Liver (tissue), 9 donors: ENCODE results near the gene IRF2BP2. TPM values are rescaled to one million over a fixed set of nuclear protein-coding genes. Genes with fewer than 3 reads are reported as not detected.

Source experiments
- DNase-seq: peaks from one replicate; pipeline ENCODE4 v3.0.0-alpha.2; 2017; ENCODE audit warnings: low spot score
- H3K27ac ChIP-seq, 2 donors: one replicate each; pipeline ENCODE4 v1.7.0; 2013; ENCODE audit warnings: inconsistent platforms in 2 of 2, low read length in 2 of 2, control low read depth in 1 of 2, low read depth in 1 of 2, mild to moderate bottlenecking in 1 of 2
- H3K27me3 ChIP-seq, 4 donors: one replicate each; pipeline versions ENCODE4 v1.6.1 to v1.7.0; 2013; ENCODE audit warnings: low read length in 3 of 4, inconsistent platforms in 1 of 4, mild to moderate bottlenecking in 1 of 4, moderate library complexity in 1 of 4; ENCODE audit not compliant: control insufficient read depth in 4 of 4, insufficient read depth in 4 of 4
- H3K36me3 ChIP-seq, 4 donors: one replicate each; pipeline versions ENCODE4 v1.6.1 to v1.7.0; 2013; ENCODE audit warnings: low read length in 3 of 4, mild to moderate bottlenecking in 3 of 4, low read depth in 1 of 4, moderate library complexity in 1 of 4; ENCODE audit not compliant: control insufficient read depth in 4 of 4, insufficient read depth in 3 of 4
- H3K4me1 ChIP-seq, 4 donors: one replicate each; pipeline versions ENCODE4 v1.6.1 to v1.7.0; 2013; ENCODE audit warnings: low read length in 3 of 4, mild to moderate bottlenecking in 3 of 4, moderate library complexity in 1 of 4; ENCODE audit not compliant: control insufficient read depth in 4 of 4, insufficient read depth in 4 of 4
- H3K4me3 ChIP-seq, 3 donors: one replicate each; pipeline versions ENCODE4 v1.6.1 to v1.7.0; 2013; ENCODE audit warnings: low read length in 3 of 3, control low read depth in 1 of 3, low read depth in 1 of 3, mild to moderate bottlenecking in 1 of 3
- H3K9ac ChIP-seq, 2 donors: one replicate each; pipeline ENCODE4 v1.7.0; 2013; ENCODE audit warnings: low read length in 2 of 2, mild to moderate bottlenecking in 2 of 2, moderate library complexity in 2 of 2, control low read depth in 1 of 2, low read depth in 1 of 2
- H3K9me3 ChIP-seq, 4 donors: one replicate each; pipeline versions ENCODE4 v1.6.1 to v1.7.0; 2013; ENCODE audit warnings: low read length in 3 of 4; ENCODE audit not compliant: control insufficient read depth in 4 of 4
- EGR1 ChIP-seq, 2 donors: IDR thresholded peaks; 2 replicates each; pipeline ENCODE4 v1.6.1; 2016 to 2018; ENCODE audit warnings: antibody characterized with exemption in 2 of 2, low read depth in 2 of 2
- FOXA1 ChIP-seq: IDR thresholded peaks from 2 replicates; pipeline ENCODE4 v1.6.1; 2016; ENCODE audit warnings: antibody characterized with exemption
- FOXA2 ChIP-seq: IDR thresholded peaks from 2 replicates; pipeline ENCODE4 v1.6.1; 2016; ENCODE audit warnings: antibody characterized with exemption
- GABPA ChIP-seq, 2 donors: IDR thresholded peaks in 1 of 2; conservative IDR thresholded peaks in 1 of 2; 2 replicates each; pipeline ENCODE4 v1.6.1; 2016; ENCODE audit warnings: antibody characterized with exemption in 2 of 2, mild to moderate bottlenecking in 1 of 2, moderate library complexity in 1 of 2
- HNF4A ChIP-seq, 2 donors: conservative IDR thresholded peaks; 2 replicates each; pipeline ENCODE4 v1.6.1; 2016; ENCODE audit warnings: antibody characterized with exemption in 2 of 2, mild to moderate bottlenecking in 2 of 2
- HNF4G ChIP-seq: IDR thresholded peaks from 2 replicates; pipeline ENCODE4 v1.6.1; 2016; ENCODE audit warnings: antibody characterized with exemption
- JUND ChIP-seq, 2 donors: IDR thresholded peaks; 2 replicates each; pipeline ENCODE4 v1.6.1; 2016; ENCODE audit warnings: antibody characterized with exemption in 2 of 2
- NR2F2 ChIP-seq: IDR thresholded peaks from 2 replicates; pipeline ENCODE4 v1.6.1; 2016; ENCODE audit warnings: antibody characterized with exemption
- RAD21 ChIP-seq, 2 donors: IDR thresholded peaks; 2 replicates each; pipeline ENCODE4 v1.6.1; 2016; ENCODE audit warnings: antibody characterized with exemption in 2 of 2, mild to moderate bottlenecking in 2 of 2
- RXRA ChIP-seq, 2 donors: IDR thresholded peaks; 2 replicates each; pipeline ENCODE4 v1.6.1; 2017 to 2018; ENCODE audit warnings: antibody characterized with exemption in 2 of 2, mild to moderate bottlenecking in 1 of 2
- SP1 ChIP-seq: IDR thresholded peaks from 2 replicates; pipeline ENCODE4 v1.6.1; 2018; ENCODE audit warnings: antibody characterized with exemption, mild to moderate bottlenecking
- TAF1 ChIP-seq: conservative IDR thresholded peaks from 2 replicates; pipeline ENCODE4 v1.6.1; 2016; ENCODE audit warnings: antibody characterized with exemption, mild to moderate bottlenecking
- YY1 ChIP-seq: IDR thresholded peaks from 2 replicates; pipeline ENCODE4 v1.6.1; 2016; ENCODE audit warnings: antibody characterized with exemption, mild to moderate bottlenecking
- WGBS: extraction: QIAGEN DNeasy Blood & Tissue Kit; methylation state at CpG from one replicate; pipeline ENCODE4 v1.1.7; 2013; 5-methylcytosine and 5-hydroxymethylcytosine counted together
- polyA plus RNA-seq, 2 donors: library from polyadenylated mRNA; stranded (reverse) in 1 of 2; unstranded in 1 of 2; fragments of 200-250 nt in 1 of 2; fragments of >200 nt in 1 of 2; fragmentation: Nextera tagmentation in 1 of 2; extraction: Ambion mirVana in 1 of 2; gene quantifications; one replicate each; pipeline versions ENCODE4 v1.2.1 to v1.2.3, GENCODE V29; 2013 to 2015
- total RNA-seq, 2 donors: library from RNA; depleted of rRNA; stranded (reverse); fragments of >200 nt; gene quantifications; one replicate each; pipeline ENCODE4 v1.2.3, GENCODE V29; 2014
- TF ChIP-seq, protein P1 (sequence below): IDR thresholded peaks from 2 replicates; pipeline ENCODE4 v1.6.1; 2016; ENCODE audit warnings: antibody characterized with exemption, mild to moderate bottlenecking
- TF ChIP-seq, protein P2 (sequence below): IDR thresholded peaks from 2 replicates; pipeline ENCODE4 v1.6.1; 2016; ENCODE audit warnings: antibody characterized with exemption
- TF ChIP-seq, protein P3 (sequence below): IDR thresholded peaks from 2 replicates; pipeline ENCODE4 v1.6.1; 2016; ENCODE audit warnings: antibody characterized with exemption
- TF ChIP-seq, protein P4 (sequence below): fragments of 150-350 bp; IDR thresholded peaks from 2 replicates; pipeline ENCODE4 v1.5.1; 2017; ENCODE audit warnings: improper control_type of control experiment, low read depth, low read length; ENCODE audit not compliant: missing input control
- donor health status: healthy.
- donor health status: healthy.
- donor health status: healthy.
- donor health status: healthy.
- donor health status: healthy.

The IRF2BP2 gene
- total and polyA plus RNA-seq, 4 donors = 22.2 to 48.2 (median 35.4) TPM

DNA sequence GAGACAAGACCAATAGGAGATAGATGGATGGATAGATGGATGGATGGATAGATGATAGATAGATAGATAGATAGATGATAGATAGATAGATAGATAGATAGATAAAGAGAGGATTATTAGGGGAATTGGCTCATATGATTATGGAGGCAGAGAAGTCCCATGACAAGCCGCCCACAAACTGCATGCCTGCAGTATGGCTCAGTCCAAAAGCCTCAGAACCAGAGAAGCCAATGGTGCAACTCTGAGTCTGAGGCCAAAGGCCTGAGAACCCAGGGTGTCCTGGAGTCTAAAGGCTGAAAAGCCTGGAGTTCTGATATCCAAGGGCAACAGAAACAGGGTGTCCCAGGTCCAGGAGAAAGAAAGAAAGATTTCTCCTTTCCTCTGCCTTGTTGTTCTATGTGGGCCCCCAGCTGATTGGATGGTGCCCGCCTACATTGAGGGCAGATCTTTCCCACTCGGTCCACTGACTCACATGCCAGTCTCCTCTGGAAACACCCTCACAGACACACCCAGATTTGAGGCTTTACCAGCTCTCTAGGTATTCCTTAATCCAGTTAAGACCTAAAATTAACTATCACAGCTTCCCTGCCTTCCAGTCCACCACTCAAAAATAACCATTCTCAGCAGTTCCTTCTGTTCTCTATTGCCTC is 39.6 kb upstream of the IRF2BP2 start:
- no peak for DNase-seq
- no peaks in the 10 kb centered on the region for H3K9me3 ChIP-seq
- no peak overlapping the region for H3K9ac ChIP-seq
- no peak overlapping the region for H3K27ac ChIP-seq
- no peaks in the 10 kb centered on the region for H3K36me3 ChIP-seq
- no peak overlapping the region for H3K4me3 ChIP-seq
- no peaks in the 10 kb centered on the region for H3K27me3 ChIP-seq
- TF ChIP-seq, protein P1, sequence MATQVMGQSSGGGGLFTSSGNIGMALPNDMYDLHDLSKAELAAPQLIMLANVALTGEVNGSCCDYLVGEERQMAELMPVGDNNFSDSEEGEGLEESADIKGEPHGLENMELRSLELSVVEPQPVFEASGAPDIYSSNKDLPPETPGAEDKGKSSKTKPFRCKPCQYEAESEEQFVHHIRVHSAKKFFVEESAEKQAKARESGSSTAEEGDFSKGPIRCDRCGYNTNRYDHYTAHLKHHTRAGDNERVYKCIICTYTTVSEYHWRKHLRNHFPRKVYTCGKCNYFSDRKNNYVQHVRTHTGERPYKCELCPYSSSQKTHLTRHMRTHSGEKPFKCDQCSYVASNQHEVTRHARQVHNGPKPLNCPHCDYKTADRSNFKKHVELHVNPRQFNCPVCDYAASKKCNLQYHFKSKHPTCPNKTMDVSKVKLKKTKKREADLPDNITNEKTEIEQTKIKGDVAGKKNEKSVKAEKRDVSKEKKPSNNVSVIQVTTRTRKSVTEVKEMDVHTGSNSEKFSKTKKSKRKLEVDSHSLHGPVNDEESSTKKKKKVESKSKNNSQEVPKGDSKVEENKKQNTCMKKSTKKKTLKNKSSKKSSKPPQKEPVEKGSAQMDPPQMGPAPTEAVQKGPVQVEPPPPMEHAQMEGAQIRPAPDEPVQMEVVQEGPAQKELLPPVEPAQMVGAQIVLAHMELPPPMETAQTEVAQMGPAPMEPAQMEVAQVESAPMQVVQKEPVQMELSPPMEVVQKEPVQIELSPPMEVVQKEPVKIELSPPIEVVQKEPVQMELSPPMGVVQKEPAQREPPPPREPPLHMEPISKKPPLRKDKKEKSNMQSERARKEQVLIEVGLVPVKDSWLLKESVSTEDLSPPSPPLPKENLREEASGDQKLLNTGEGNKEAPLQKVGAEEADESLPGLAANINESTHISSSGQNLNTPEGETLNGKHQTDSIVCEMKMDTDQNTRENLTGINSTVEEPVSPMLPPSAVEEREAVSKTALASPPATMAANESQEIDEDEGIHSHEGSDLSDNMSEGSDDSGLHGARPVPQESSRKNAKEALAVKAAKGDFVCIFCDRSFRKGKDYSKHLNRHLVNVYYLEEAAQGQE = no peak
- TF ChIP-seq RAD21 (IDR thresholded peaks at IDR 0.05) = no peak
- TF ChIP-seq, protein P2, sequence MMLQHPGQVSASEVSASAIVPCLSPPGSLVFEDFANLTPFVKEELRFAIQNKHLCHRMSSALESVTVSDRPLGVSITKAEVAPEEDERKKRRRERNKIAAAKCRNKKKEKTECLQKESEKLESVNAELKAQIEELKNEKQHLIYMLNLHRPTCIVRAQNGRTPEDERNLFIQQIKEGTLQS = no peak
- no peak for TF ChIP-seq HNF4A (conservative IDR thresholded peaks at IDR 0.05)
- no peak for TF ChIP-seq RXRA (IDR thresholded peaks at IDR 0.05)
- no peak for TF ChIP-seq NR2F2
- no peak for TF ChIP-seq YY1
- TF ChIP-seq, protein P3, sequence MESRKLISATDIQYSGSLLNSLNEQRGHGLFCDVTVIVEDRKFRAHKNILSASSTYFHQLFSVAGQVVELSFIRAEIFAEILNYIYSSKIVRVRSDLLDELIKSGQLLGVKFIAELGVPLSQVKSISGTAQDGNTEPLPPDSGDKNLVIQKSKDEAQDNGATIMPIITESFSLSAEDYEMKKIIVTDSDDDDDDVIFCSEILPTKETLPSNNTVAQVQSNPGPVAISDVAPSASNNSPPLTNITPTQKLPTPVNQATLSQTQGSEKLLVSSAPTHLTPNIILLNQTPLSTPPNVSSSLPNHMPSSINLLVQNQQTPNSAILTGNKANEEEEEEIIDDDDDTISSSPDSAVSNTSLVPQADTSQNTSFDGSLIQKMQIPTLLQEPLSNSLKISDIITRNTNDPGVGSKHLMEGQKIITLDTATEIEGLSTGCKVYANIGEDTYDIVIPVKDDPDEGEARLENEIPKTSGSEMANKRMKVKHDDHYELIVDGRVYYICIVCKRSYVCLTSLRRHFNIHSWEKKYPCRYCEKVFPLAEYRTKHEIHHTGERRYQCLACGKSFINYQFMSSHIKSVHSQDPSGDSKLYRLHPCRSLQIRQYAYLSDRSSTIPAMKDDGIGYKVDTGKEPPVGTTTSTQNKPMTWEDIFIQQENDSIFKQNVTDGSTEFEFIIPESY = no peak
- TF ChIP-seq FOXA2 = no peak
- TF ChIP-seq JUND (IDR thresholded peaks at IDR 0.05) = no peak
- no peak for TF ChIP-seq GABPA (IDR thresholded peaks at IDR 0.05 in 1 of 2, conservative IDR thresholded peaks at IDR 0.05 in 1 of 2)
- TF ChIP-seq EGR1 (IDR thresholded peaks at IDR 0.05; ENCODE audit: low read depth in 2 of 2) = no peak
- TF ChIP-seq SP1 = no peak
- TF ChIP-seq, protein P4, sequence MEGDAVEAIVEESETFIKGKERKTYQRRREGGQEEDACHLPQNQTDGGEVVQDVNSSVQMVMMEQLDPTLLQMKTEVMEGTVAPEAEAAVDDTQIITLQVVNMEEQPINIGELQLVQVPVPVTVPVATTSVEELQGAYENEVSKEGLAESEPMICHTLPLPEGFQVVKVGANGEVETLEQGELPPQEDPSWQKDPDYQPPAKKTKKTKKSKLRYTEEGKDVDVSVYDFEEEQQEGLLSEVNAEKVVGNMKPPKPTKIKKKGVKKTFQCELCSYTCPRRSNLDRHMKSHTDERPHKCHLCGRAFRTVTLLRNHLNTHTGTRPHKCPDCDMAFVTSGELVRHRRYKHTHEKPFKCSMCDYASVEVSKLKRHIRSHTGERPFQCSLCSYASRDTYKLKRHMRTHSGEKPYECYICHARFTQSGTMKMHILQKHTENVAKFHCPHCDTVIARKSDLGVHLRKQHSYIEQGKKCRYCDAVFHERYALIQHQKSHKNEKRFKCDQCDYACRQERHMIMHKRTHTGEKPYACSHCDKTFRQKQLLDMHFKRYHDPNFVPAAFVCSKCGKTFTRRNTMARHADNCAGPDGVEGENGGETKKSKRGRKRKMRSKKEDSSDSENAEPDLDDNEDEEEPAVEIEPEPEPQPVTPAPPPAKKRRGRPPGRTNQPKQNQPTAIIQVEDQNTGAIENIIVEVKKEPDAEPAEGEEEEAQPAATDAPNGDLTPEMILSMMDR = no peak
- peaks cover 0 to 14% (median 6%) of the 10 kb centered on the region in 4 donors for H3K4me1 ChIP-seq
- WGBS = 77% methylated on average over 3 of the region's 3 CpGs

DNA sequence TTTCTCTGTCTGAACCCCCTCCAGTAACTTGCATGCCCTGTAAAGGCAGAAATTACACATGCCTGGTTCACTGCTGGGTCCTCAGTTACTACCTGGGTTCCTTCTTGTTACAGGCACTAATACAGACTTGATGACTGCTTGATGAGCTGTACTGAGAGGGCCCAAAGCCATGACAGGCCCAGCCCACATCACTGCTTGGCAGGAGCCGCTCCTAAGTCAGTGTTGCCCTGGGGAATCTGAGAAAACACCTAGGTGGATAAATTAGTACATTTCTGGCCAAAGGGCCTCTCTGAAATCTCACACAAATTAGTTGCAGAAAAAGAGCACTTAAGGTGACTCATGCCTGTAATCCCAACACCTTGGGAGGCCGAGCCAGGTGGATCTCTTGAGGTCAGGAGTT is 37.8 kb upstream of the IRF2BP2 start:
- no peak for DNase-seq
- no peaks in the 10 kb centered on the region for H3K27me3 ChIP-seq
- no peak overlapping the region for H3K9ac ChIP-seq
- no peaks in the 10 kb centered on the region for H3K36me3 ChIP-seq
- H3K4me3 ChIP-seq = no peak overlapping the region
- H3K9me3 ChIP-seq = no peaks in the 10 kb centered on the region
- WGBS = 90% methylated on average over 2 of the region's 2 CpGs
- H3K27ac ChIP-seq = no peak overlapping the region
- peaks cover 0 to 17% (median 11%) of the 10 kb centered on the region in 4 donors for H3K4me1 ChIP-seq
- no peak for TF ChIP-seq SP1
- no peak for TF ChIP-seq NR2F2
- no peak for TF ChIP-seq YY1
- TF ChIP-seq, protein P1 = no peak
- TF ChIP-seq RAD21 (IDR thresholded peaks at IDR 0.05) = no peak
- TF ChIP-seq, protein P2 = no peak
- no peak for TF ChIP-seq RXRA (IDR thresholded peaks at IDR 0.05)
- TF ChIP-seq HNF4G = no peak
- no peak for TF ChIP-seq FOXA1
- no peak for TF ChIP-seq FOXA2
- TF ChIP-seq EGR1 (IDR thresholded peaks at IDR 0.05; ENCODE audit: low read depth in 2 of 2) = no peak
- no peak for TF ChIP-seq TAF1
- TF ChIP-seq, protein P3 = no peak
- no peak for TF ChIP-seq GABPA (IDR thresholded peaks at IDR 0.05 in 1 of 2, conservative IDR thresholded peaks at IDR 0.05 in 1 of 2)
- TF ChIP-seq JUND (IDR thresholded peaks at IDR 0.05) = no peak
